ENCODE data around the gene SHPK. TPM values are rescaled to one million over a fixed set of nuclear protein-coding genes. Genes with fewer than 3 reads are reported as not detected.
A peak's percentile ranks its signal among the peaks of the same experiment; 100 is the strongest.

The SHPK gene
- polyA plus RNA-seq, 2 donors, result 7.2 to 8.5 TPM

- Histone ChIP-seq H3K4me3 (ENCODE audit: low read depth in 1 of 2, low read length in 2 of 2) (no peak overlapping the region), H3K4me1 (ENCODE audit: control insufficient read depth in 2 of 2, insufficient read depth in 2 of 2, low read length in 1 of 2) (peaks cover 12 to 26% of the 10 kb centered on the region in 2 donors), H3K36me3 (ENCODE audit: control insufficient read depth in 2 of 2, insufficient read depth in 2 of 2, low read length in 1 of 2) (peaks cover 19 to 28% of the 10 kb centered on the region in 2 donors), H3K27me3 (ENCODE audit: control insufficient read depth in 1 of 2, insufficient read depth in 2 of 2, low read length in 2 of 2) (no peaks in the 10 kb centered on the region), H3K27ac (ENCODE audit: low read depth in 2 of 2, low read length in 1 of 2) (no peak overlapping the region), H3K9me3 (ENCODE audit: control insufficient read depth in 2 of 2, insufficient read depth in 1 of 2, low read depth in 1 of 2, low read length in 1 of 2) (no peaks in the 10 kb centered on the region)
- WGBS, 2 donors, result 88 to 89% methylated on average over 32 to 33 of the region's 33 CpGs
Measured at GRCh38 chr17:3663102-3664011, 27.3 kb upstream of the SHPK start.

GRCh38 chr17:3660311-3660891 is 24.4 kb upstream of the SHPK start:
- H3K36me3 ChIP-seq (ENCODE audit: control insufficient read depth in 2 of 2, insufficient read depth in 2 of 2, low read length in 1 of 2), result peaks cover 19 to 28% of the 10 kb centered on the region in 2 donors
- H3K27me3 ChIP-seq (ENCODE audit: control insufficient read depth in 1 of 2, insufficient read depth in 2 of 2, low read length in 2 of 2), result no peaks in the 10 kb centered on the region
- 69 to 80% methylated on average over 23 of the region's 23 CpGs for WGBS, 2 donors
- H3K4me1 ChIP-seq (ENCODE audit: control insufficient read depth in 2 of 2, insufficient read depth in 2 of 2, low read length in 1 of 2), result peaks cover 10 to 28% of the 10 kb centered on the region in 2 donors
- H3K9me3 ChIP-seq (ENCODE audit: control insufficient read depth in 2 of 2, insufficient read depth in 1 of 2, low read depth in 1 of 2, low read length in 1 of 2), result no peaks in the 10 kb centered on the region
- no peak overlapping the region for H3K4me3 ChIP-seq (ENCODE audit: low read depth in 1 of 2, low read length in 2 of 2)
- peak overlapping the region; percentile 74 to 87 for H3K27ac ChIP-seq (ENCODE audit: low read depth in 2 of 2, low read length in 1 of 2)

GRCh38 chr17:3659541-3660111 is 23.6 kb upstream of the SHPK start:
- Histone ChIP-seq H3K27me3 (ENCODE audit: control insufficient read depth in 1 of 2, insufficient read depth in 2 of 2, low read length in 2 of 2) (no peaks in the 10 kb centered on the region), H3K9me3 (ENCODE audit: control insufficient read depth in 2 of 2, insufficient read depth in 1 of 2, low read depth in 1 of 2, low read length in 1 of 2) (no peaks in the 10 kb centered on the region), H3K4me1 (ENCODE audit: control insufficient read depth in 2 of 2, insufficient read depth in 2 of 2, low read length in 1 of 2) (peaks cover 10 to 28% of the 10 kb centered on the region in 2 donors), H3K27ac (ENCODE audit: low read depth in 2 of 2, low read length in 1 of 2) (peak overlapping the region; percentile 74 to 87), H3K4me3 (ENCODE audit: low read depth in 1 of 2, low read length in 2 of 2) (no peak overlapping the region), H3K36me3 (ENCODE audit: control insufficient read depth in 2 of 2, insufficient read depth in 2 of 2, low read length in 1 of 2) (peaks cover 19 to 25% of the 10 kb centered on the region in 2 donors)
- 27 to 61% methylated on average over 21 to 22 of the region's 22 CpGs for WGBS, 2 donors

- H3K27ac ChIP-seq (ENCODE audit: low read depth in 2 of 2, low read length in 1 of 2), result peak overlapping the region; percentile 74 to 87
- 57 to 61% methylated on average over 22 of the region's 22 CpGs for WGBS, 2 donors
- H3K36me3 ChIP-seq (ENCODE audit: control insufficient read depth in 2 of 2, insufficient read depth in 2 of 2, low read length in 1 of 2), result peaks cover 15 to 17% of the 10 kb centered on the region in 2 donors
- H3K27me3 ChIP-seq (ENCODE audit: control insufficient read depth in 1 of 2, insufficient read depth in 2 of 2, low read length in 2 of 2), result no peaks in the 10 kb centered on the region
- H3K4me1 ChIP-seq (ENCODE audit: control insufficient read depth in 2 of 2, insufficient read depth in 2 of 2, low read length in 1 of 2), result peaks cover 10 to 28% of the 10 kb centered on the region in 2 donors
- no peak overlapping the region for H3K4me3 ChIP-seq (ENCODE audit: low read depth in 1 of 2, low read length in 2 of 2)
- no peaks in the 10 kb centered on the region for H3K9me3 ChIP-seq (ENCODE audit: control insufficient read depth in 2 of 2, insufficient read depth in 1 of 2, low read depth in 1 of 2, low read length in 1 of 2)
Measured at GRCh38 chr17:3658784-3659449, 22.9 kb upstream of the SHPK start.

- H3K27ac ChIP-seq (ENCODE audit: low read depth in 2 of 2, low read length in 1 of 2), result peak overlapping the region in 1 of 2 donors; percentile 10
- H3K4me3 ChIP-seq (ENCODE audit: low read depth in 1 of 2, low read length in 2 of 2), result no peak overlapping the region
- WGBS, 2 donors, result 73 to 80% methylated on average over 42 of the region's 42 CpGs
- H3K36me3 ChIP-seq (ENCODE audit: control insufficient read depth in 2 of 2, insufficient read depth in 2 of 2, low read length in 1 of 2), result peaks cover 8 to 10% of the 10 kb centered on the region in 2 donors
- peaks cover 10 to 28% of the 10 kb centered on the region in 2 donors for H3K4me1 ChIP-seq (ENCODE audit: control insufficient read depth in 2 of 2, insufficient read depth in 2 of 2, low read length in 1 of 2)
- no peaks in the 10 kb centered on the region for H3K27me3 ChIP-seq (ENCODE audit: control insufficient read depth in 1 of 2, insufficient read depth in 2 of 2, low read length in 2 of 2)
- H3K9me3 ChIP-seq (ENCODE audit: control insufficient read depth in 2 of 2, insufficient read depth in 1 of 2, low read depth in 1 of 2, low read length in 1 of 2), result no peaks in the 10 kb centered on the region
Measured at GRCh38 chr17:3657874-3658783, 22.1 kb upstream of the SHPK start.

- peaks cover 3 to 7% of the 10 kb centered on the region in 2 donors for H3K36me3 ChIP-seq (ENCODE audit: control insufficient read depth in 2 of 2, insufficient read depth in 2 of 2, low read length in 1 of 2)
Measured at GRCh38 chr17:3657588-3657869, 21.5 kb upstream of the SHPK start.

GRCh38 chr17:3656755-3657587 is 20.9 kb upstream of the SHPK start:
- Histone ChIP-seq H3K4me3 (ENCODE audit: low read depth in 1 of 2, low read length in 2 of 2) (no peak overlapping the region), H3K27me3 (ENCODE audit: control insufficient read depth in 1 of 2, insufficient read depth in 2 of 2, low read length in 2 of 2) (no peaks in the 10 kb centered on the region), H3K36me3 (ENCODE audit: control insufficient read depth in 2 of 2, insufficient read depth in 2 of 2, low read length in 1 of 2) (peaks cover 0 to 3% of the 10 kb centered on the region in 2 donors), H3K9me3 (ENCODE audit: control insufficient read depth in 2 of 2, insufficient read depth in 1 of 2, low read depth in 1 of 2, low read length in 1 of 2) (no peaks in the 10 kb centered on the region), H3K27ac (ENCODE audit: low read depth in 2 of 2, low read length in 1 of 2) (no peak overlapping the region), H3K4me1 (ENCODE audit: control insufficient read depth in 2 of 2, insufficient read depth in 2 of 2, low read length in 1 of 2) (peaks cover 10 to 28% of the 10 kb centered on the region in 2 donors)
- 76% methylated on average over 12 to 16 of the region's 16 CpGs for WGBS, 2 donors

More at GRCh38 chr17:3657588-3657869, 21.5 kb upstream of the SHPK start:
- Histone ChIP-seq H3K27me3 (ENCODE audit: control insufficient read depth in 1 of 2, insufficient read depth in 2 of 2, low read length in 2 of 2) (no peaks in the 10 kb centered on the region), H3K4me1 (ENCODE audit: control insufficient read depth in 2 of 2, insufficient read depth in 2 of 2, low read length in 1 of 2) (peaks cover 10 to 28% of the 10 kb centered on the region in 2 donors), H3K9me3 (ENCODE audit: control insufficient read depth in 2 of 2, insufficient read depth in 1 of 2, low read depth in 1 of 2, low read length in 1 of 2) (no peaks in the 10 kb centered on the region), H3K4me3 (ENCODE audit: low read depth in 1 of 2, low read length in 2 of 2) (no peak overlapping the region), H3K27ac (ENCODE audit: low read depth in 2 of 2, low read length in 1 of 2) (no peak overlapping the region)
- WGBS, 2 donors, result 62 to 66% methylated on average over 7 of the region's 7 CpGs

DNA sequence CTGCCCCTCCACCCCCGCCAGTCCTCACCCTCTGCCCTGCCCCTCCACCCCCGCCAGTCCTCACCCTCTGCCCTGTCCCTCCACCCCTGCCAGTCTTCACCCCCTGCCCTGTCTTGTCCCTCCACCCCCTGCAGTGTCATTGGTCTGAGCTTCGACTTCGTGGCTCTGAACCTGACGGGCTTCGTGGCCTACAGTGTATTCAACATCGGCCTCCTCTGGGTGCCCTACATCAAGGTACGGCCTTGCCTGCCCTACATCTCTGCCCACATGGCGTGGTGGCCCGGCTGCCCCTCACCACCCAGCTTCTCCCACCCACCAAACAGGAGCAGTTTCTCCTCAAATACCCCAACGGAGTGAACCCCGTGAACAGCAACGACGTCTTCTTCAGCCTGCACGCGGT is 20.3 kb upstream of the SHPK start:
- no peaks in the 10 kb centered on the region for H3K9me3 ChIP-seq (ENCODE audit: control insufficient read depth in 2 of 2, insufficient read depth in 1 of 2, low read depth in 1 of 2, low read length in 1 of 2)
- H3K27me3 ChIP-seq (ENCODE audit: control insufficient read depth in 1 of 2, insufficient read depth in 2 of 2, low read length in 2 of 2), result no peaks in the 10 kb centered on the region
- H3K27ac ChIP-seq (ENCODE audit: low read depth in 2 of 2, low read length in 1 of 2), result no peak overlapping the region
- H3K4me3 ChIP-seq (ENCODE audit: low read depth in 1 of 2, low read length in 2 of 2), result no peak overlapping the region
- H3K36me3 ChIP-seq (ENCODE audit: control insufficient read depth in 2 of 2, insufficient read depth in 2 of 2, low read length in 1 of 2), result no peaks in the 10 kb centered on the region
- peaks cover 10 to 28% of the 10 kb centered on the region in 2 donors for H3K4me1 ChIP-seq (ENCODE audit: control insufficient read depth in 2 of 2, insufficient read depth in 2 of 2, low read length in 1 of 2)
- WGBS, 2 donors, result 85 to 87% methylated on average over 15 to 16 of the region's 16 CpGs
